HG03175 (cell line): ENCODE results near the gene C19orf85.

Experiments
- ATAC-seq: cut with Tn5 transposase; IDR thresholded peaks from one replicate; pipeline ENCODE4 v1.9.1; 2021; ENCODE audit warnings: mild to moderate bottlenecking, moderate library complexity; ENCODE audit not compliant: unreplicated experiment

C19orf85 gene

GRCh38 chr19:55489711-55490477 lies 25.3 kb upstream of the C19orf85 start:
- ATAC-seq = no peak

DNA sequence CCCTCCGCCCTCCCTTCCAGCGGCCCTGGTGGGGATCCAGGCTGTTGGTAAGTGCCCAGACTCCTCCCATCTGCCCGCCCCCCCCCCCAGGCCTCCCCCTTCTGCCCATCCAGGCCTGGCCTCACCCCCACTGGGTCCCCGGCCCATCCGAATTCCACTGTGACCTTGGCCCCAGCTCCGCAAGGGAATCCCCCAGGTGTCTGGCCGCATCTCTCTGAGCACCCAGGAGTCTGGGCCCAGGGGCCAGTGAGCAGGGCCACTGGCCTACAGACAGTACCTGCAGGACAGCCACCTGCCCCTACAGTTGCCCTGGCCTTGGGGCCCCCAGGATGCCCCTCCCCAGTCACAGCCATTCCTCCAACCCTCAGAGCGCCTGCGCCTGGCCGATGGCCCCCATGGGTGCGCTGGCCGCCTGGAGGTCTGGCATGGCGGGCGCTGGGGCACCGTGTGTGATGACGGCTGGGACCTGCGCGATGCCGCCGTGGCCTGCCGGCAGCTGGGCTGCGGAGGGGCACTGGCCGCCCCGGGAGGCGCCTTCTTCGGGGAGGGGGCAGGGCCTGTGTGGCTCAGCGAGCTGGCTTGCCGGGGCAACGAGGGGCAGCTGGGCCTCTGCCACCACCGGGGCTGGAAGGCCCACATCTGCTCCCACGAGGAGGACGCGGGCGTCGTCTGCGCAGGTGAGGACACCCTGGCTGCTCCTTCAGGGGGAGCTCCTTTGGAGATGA lies 24.6 kb upstream of the C19orf85 start:
- no peak for ATAC-seq

DNA sequence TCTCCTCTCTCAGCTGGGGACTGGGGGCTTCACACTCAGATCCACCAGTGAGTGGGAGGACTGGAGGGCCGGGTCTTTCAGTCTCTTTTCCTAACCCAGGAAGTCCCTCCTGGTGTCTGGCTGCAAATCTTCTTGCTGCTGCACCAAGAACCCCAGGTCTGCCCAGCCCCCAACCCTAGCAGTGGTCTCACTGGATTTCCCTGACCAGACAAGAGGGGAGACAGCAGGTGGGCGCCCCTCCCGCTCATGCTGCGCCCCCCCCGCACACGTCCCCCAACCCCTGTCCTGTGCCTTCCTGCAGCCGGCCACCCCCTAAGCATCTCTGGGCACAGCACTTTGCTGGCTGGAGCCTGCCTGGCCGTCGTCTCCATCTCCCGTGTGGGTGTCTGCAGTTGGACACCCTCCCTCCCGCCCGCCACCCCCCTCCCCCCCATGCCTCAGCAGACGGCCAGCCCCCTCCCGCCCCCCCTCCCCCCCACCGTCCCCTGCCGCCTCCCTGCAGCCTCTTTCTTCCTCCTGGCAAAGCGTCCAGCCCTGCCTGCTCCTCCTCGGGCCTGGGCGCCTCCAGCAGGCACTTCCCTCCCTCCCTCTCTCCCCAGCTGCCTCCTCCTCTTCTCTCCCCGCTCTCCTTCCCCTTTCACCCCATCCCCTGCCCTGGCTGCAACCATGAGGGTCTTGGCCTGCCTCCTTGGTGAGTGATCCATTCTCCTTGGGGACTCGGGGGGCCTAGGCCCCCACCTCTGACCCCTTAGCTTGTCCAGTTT lies 23.6 kb upstream of the C19orf85 start, which contains the start of gene SSC5D:
Gene SSC5D, plus strand, starts transcription at position 513 of the 764 bp plus-strand sequence. Its CDS starts 154 bp downstream, at position 667.
- ATAC-seq = no peak

DNA sequence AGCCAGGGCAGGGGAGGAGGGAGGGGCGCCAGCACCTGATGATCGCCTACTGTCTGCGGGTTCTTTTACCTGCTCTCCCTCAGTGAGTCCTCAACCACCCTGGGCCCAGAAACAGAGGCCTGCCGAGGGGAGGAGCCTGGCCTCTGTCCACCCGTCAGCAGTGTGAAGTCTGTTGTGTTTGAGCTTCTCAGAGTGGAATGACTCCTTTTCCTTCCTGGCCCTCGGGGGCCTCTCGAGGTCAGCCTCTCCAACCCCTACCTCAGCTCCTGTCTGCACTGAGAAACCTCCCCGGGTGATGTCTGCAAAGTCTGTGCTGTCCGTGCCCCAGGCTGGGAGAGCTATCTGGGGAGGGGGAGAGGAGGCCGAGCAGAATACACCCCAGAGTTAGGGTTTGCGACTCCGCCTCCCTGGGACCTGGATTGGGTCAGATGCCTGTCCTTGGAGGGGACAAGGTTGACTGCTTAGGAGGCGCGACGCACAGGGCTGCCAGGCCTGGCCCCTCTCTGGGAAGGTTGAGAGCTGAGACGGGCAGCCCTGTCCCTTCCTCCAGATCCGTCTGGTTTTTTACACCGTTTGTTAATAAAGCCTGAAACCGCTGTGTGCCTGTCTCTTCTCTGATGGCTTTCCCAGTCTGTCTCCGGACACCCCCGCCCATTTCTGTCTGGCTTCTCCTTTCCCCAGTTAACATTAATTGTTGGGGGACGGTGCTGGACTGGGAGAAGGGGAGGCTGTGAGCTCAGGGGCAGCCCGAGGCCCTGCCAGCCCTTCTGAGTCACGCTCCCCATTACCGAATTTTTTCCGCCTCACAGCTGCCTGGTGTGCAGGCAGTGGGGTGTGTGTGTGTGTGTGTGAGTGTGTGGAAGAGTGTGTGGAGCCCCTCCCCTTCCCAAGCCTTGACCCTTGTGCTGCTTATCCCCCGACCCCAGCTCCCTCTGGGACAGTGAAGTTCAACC lies 22.7 kb upstream of the C19orf85 start:
- no peak for ATAC-seq

- ATAC-seq = no peak
Observed at GRCh38 chr19:55486043-55486970, 21.8 kb upstream of the C19orf85 start.

- no peak for ATAC-seq
Observed at GRCh38 chr19:55485439-55486011, 21.0 kb upstream of the C19orf85 start.

GRCh38 chr19:55484593-55485438 lies 20.3 kb upstream of the C19orf85 start, which contains the start of gene NAT14:
Gene NAT14, plus strand, starts transcription at chr19:55485188. Its CDS starts 521 bp downstream, at chr19:55485709.
- peak; percentile 73 for ATAC-seq

- no peak for ATAC-seq
Observed at GRCh38 chr19:55483706-55484592, 19.4 kb upstream of the C19orf85 start.

- ATAC-seq = no peak
Observed at GRCh38 chr19:55482967-55483705, 18.6 kb upstream of the C19orf85 start.

DNA sequence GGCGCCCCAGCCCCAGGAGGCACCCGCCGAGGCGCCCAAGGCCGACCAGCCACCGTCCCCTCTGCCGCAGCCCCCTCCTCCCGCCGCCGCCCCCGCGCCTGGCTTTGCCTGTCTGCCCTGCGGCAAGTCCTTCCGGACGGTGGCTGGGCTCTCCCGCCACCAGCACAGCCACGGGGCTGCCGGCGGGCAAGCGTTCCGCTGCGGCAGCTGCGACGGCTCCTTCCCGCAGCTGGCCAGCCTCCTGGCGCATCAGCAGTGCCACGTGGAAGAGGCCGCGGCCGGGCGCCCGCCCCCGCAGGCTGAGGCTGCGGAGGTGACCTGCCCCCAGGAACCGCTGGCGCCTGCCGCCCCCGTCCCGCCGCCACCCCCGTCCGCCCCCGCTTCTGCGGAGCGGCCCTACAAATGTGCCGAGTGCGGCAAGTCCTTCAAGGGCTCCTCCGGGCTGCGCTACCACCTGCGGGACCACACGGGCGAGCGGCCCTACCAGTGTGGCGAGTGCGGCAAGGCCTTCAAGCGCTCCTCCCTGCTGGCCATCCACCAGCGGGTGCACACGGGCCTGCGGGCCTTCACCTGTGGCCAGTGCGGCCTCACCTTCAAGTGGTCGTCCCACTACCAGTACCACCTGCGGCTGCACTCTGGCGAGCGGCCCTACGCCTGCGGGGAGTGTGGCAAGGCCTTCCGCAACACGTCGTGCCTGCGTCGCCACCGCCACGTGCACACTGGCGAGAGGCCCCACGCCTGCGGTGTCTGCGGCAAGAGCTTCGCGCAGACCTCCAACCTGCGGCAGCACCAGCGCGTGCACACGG lies 17.8 kb upstream of the C19orf85 start:
- ATAC-seq = no peak

GRCh38 chr19:55481794-55482155 lies 17.2 kb upstream of the C19orf85 start:
- ATAC-seq = no peak

DNA sequence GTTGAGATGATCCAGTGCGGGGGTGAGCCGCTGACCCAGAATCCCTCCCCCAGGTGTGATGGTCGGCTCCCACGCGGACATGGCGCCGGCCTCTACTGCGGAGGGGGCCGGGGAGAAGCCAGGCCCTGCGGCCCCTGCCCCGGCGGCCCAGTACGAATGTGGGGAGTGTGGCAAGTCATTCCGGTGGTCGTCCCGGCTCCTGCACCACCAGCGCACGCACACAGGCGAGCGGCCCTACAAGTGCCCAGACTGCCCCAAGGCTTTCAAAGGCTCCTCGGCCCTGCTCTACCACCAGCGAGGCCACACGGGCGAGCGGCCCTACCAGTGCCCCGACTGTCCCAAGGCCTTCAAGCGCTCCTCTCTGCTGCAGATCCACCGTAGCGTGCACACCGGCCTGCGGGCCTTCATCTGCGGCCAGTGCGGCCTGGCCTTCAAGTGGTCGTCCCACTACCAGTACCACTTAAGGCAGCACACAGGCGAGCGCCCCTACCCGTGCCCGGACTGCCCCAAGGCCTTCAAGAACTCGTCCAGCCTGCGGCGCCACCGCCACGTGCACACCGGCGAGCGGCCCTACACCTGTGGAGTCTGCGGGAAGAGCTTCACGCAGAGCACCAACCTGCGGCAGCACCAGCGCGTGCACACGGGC lies 16.7 kb upstream of the C19orf85 start:
- no peak for ATAC-seq

GRCh38 chr19:55479451-55480230 lies 15.1 kb upstream of the C19orf85 start:
- no peak for ATAC-seq

GRCh38 chr19:55479045-55479444 lies 14.5 kb upstream of the C19orf85 start:
- no peak for ATAC-seq
